Activated naive CD8-positive, alpha-beta T cell treated with anti-CD3 and anti-CD28 coated beads, Interleukin-2, amount 10 ng/mL, durations not matched to agents 7 days and 5 days (primary cell): ENCODE data around the gene SIVA1. TPM values are rescaled to one million over a fixed set of nuclear protein-coding genes. Genes with fewer than 3 reads are reported as not detected.

Experiments
- ATAC-seq: fragments of 150-1000 bp; cut with Tn5 transposase; one replicate; pipeline ENCODE4 v1.10.0; 2021; ENCODE audit warnings: low read depth, moderate library complexity
- POLR2A ChIA-PET: fragments of 350-600 bp; sonication (Branson Sonifier 250); formaldehyde crosslinking; loops from one replicate; lab custom pipeline; 2021; ENCODE audit warnings: antibody characterized with exemption; lab: Charles Lee
- DNase-seq: peaks from one replicate; pipeline ENCODE4 v3.0.0; 2021
- H3K27ac Mint-ChIP-seq: one replicate; pipeline ENCODE4 v1.8.0; 2022; ENCODE audit warnings: mild to moderate bottlenecking, mixed read lengths
- H3K27me3 Mint-ChIP-seq: one replicate; pipeline ENCODE4 v1.8.0; 2022; ENCODE audit warnings: mild to moderate bottlenecking, moderate library complexity, mixed read lengths
- H3K36me3 Mint-ChIP-seq: one replicate; pipeline ENCODE4 v1.8.0; 2021; ENCODE audit warnings: mild to moderate bottlenecking, mixed read lengths
- H3K4me1 Mint-ChIP-seq: one replicate; pipeline ENCODE4 v1.8.0; 2021; ENCODE audit warnings: mixed read lengths
- H3K4me3 Mint-ChIP-seq: one replicate; pipeline ENCODE4 v1.8.0; 2022; ENCODE audit warnings: mild to moderate bottlenecking, moderate library complexity, mixed read lengths
- H3K9me3 Mint-ChIP-seq: one replicate; pipeline ENCODE4 v1.8.0; 2021; ENCODE audit warnings: mixed read lengths
- total RNA-seq, 2 experiments: library from RNA; stranded (reverse); gene quantifications; one replicate each; pipeline ENCODE4 v1.2.3, GENCODE V29; 2021

The SIVA1 gene
- total RNA-seq, 2 experiments from 2014 or later: 110 to 126 TPM

DNA sequence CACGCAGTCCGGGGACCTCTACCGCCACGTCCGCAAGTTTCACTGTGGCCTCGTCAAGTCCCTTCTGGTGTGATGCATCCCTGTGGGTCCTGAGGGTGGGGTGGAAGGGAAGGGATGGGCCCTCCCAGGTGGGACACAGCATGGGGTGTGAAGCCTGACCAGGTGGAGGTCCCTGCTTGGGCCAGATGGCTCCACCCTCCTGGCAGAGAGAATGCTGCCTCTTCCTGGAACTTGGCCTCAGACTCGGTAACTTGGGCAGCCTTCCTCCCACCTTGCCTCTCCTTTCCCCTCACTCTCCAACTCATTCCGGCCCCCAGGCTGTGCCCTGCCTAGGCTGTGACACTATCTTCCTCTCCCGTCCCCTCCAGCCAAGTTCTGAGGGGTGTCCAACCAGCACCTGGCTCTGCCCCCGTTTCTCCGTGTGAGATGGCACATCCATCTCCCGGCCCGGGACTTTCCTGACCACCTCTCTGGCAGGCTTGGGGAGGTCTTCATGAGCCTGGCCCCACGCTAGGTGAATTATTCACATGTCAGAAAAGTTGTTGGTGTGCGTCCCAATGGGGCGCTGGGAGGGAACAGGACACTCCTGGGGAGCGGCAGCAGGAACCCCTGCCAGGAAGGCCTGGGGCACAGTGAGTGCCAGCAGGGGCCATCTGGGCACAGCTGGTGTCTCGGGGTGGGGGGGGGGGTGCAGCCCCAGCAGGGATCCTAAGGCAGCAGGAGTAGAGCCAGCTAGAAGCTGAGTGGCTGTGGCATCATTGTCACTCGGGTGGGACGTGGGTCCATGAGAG is 49.6 kb downstream of the SIVA1 start:
- POLR2A ChIA-PET: no interaction called here
- DNase-seq: no peak
- H3K27me3 Mint-ChIP-seq: peaks cover 5% of the 10 kb centered on the region
- H3K4me1 Mint-ChIP-seq: peaks cover 12% of the 10 kb centered on the region
- H3K4me3 Mint-ChIP-seq: peak overlapping the region; percentile 46
- ATAC-seq: no peak
- no peaks in the 10 kb centered on the region for H3K36me3 Mint-ChIP-seq
- peaks cover 1% of the 10 kb centered on the region for H3K9me3 Mint-ChIP-seq
- no peak overlapping the region for H3K27ac Mint-ChIP-seq

DNA sequence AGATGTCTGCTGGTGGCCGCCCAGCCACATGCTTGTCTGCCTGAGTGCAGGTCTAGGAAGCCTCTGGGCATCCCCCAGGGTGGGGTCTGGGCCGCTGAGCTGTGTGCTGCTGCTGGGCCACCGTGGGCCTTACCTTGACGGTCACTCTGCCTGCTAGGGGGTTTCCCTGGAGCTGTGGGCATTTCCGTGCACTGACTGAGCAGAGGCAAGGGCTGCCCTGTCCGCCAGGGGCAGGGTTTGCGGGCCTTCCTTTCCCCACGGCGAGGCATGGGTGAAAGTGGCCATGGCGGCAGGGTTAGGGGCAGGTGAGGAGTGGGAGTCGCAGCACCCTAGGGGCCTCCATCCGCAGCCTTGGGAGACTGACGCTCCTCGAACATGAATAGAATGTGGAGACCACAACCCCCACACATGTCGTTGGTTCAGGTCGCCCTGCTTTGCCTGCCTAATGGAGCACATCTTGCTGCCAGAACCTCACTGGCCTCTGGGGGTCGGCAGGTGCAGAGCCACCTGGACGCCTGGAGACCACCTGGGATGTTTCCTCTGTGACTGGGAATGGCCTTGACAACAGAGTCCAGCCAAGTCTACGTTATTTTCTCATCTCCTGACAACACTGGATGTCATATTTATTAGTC is 50.4 kb downstream of the SIVA1 start:
- peaks cover 4% of the 10 kb centered on the region for H3K27me3 Mint-ChIP-seq
- DNase-seq (no peak), ATAC-seq (no peak)
- H3K4me1 Mint-ChIP-seq: peaks cover 12% of the 10 kb centered on the region
- POLR2A ChIA-PET: interaction anchor here (0.6 to 1.8 kb wide), 2 partner anchors 9 to 46 kb away, joined by 3 to 4 read pairs; no protein-coding TSS in a partner anchor
- H3K4me3 Mint-ChIP-seq: no peak overlapping the region
- H3K9me3 Mint-ChIP-seq: peaks cover 1% of the 10 kb centered on the region
- no peaks in the 10 kb centered on the region for H3K36me3 Mint-ChIP-seq
- no peak overlapping the region for H3K27ac Mint-ChIP-seq

DNA sequence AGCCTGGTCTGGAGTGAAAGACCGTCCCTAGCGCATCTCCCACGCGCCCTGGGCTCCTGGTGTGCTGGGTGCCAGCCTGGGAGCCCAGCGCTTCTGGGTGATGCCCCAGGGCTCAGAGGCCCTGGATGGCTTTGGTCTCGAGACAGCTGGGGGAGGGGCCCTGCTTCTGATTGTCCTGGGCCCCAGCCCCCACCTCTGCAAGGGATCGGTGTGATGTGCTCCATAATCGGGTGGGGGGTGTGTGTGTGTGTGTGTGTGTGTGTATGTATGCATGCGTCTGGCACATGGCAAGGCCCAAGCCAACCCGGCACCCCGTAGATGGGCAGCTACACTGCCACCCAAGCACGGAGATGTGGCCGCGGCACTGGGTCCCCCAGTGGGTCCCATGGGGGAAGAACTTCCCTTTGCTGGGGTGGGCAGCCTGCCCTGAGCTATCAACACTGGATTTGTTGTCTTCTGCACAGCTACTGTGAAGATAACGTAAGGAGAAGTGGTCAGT is 51.0 kb downstream of the SIVA1 start:
- POLR2A ChIA-PET: interaction anchor here (0.6 to 1.8 kb wide), 2 partner anchors 9 to 47 kb away, joined by 3 to 4 read pairs; no protein-coding TSS in a partner anchor
- DNase-seq (no peak), ATAC-seq (no peak)
- no peaks in the 10 kb centered on the region for H3K36me3 Mint-ChIP-seq
- H3K9me3 Mint-ChIP-seq: peaks cover 1% of the 10 kb centered on the region
- H3K4me3 Mint-ChIP-seq: no peak overlapping the region
- H3K4me1 Mint-ChIP-seq: peaks cover 12% of the 10 kb centered on the region
- peaks cover 3% of the 10 kb centered on the region for H3K27me3 Mint-ChIP-seq
- no peak overlapping the region for H3K27ac Mint-ChIP-seq

DNA sequence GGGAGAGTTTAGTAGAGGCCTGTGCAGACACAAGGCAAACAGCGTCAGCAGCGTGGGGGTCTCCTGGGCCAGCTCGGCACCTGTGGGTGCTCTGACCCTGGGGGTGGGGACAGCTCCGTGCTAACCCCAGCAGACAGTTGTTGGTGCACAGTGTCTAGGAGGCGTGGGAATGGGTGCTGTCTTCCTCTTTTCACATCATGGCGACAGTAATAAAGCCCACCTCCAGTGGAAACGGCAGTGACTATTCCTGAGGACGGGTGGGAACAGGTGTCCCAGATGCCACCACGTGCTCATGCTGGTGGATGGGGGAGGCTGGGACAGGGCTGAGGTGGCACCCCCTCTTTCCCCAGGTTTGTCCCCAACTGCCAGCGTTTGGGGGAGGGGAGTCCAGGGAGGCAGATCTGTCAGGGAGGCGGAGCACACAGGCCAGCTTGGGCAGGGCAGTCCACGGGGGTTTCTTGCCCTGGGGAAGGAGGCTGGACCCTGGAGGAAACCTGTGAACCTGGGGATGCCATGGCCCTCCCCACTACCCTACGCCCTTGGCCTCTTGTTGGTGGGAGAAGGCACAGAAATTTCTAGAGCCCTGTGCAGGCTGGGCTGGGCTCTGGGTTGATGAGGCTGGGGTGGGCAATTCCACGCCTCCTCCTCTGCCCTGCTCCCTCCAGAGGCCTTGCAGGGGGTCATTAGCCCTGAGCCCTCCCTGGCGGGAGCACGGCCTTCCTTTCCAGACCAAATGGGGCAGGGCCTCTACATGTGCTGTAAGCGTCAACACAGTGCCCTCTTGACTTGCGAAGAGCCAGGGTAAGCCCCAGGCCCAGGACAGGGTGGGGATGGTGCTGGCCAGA is 51.8 kb downstream of the SIVA1 start:
- H3K27ac Mint-ChIP-seq: no peak overlapping the region
- H3K9me3 Mint-ChIP-seq: peaks cover 1% of the 10 kb centered on the region
- no peaks in the 10 kb centered on the region for H3K36me3 Mint-ChIP-seq
- no peak for ATAC-seq
- no peak overlapping the region for H3K4me3 Mint-ChIP-seq
- H3K4me1 Mint-ChIP-seq: peaks cover 8% of the 10 kb centered on the region
- POLR2A ChIA-PET: interaction anchor here (0.6 to 1.8 kb wide), 2 partner anchors 10 to 48 kb away, joined by 3 to 4 read pairs; no protein-coding TSS in a partner anchor
- DNase-seq: no peak
- peaks cover 2% of the 10 kb centered on the region for H3K27me3 Mint-ChIP-seq

DNA sequence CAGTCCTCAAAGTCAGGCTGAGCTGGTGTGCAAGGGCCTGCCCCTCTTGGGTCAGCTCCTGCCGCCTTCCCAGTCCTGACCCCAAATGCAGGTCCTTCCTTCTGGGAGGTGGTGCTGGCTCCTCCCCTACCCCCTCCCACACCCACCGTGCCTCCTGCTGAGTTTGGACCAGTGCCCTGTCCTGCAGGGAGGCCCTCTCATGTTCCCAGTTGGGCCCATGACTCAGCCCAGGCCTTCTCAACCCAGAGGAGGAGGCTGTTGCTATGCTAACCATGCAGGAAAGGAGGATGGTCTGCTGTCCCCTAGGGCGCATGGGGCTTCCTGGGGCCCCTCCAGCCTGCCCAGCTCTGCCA is 52.4 kb downstream of the SIVA1 start:
- H3K4me3 Mint-ChIP-seq: no peak overlapping the region
- H3K27me3 Mint-ChIP-seq: no peaks in the 10 kb centered on the region
- H3K4me1 Mint-ChIP-seq: peaks cover 7% of the 10 kb centered on the region
- peaks cover 1% of the 10 kb centered on the region for H3K9me3 Mint-ChIP-seq
- POLR2A ChIA-PET: no interaction called here
- DNase-seq: no peak
- H3K36me3 Mint-ChIP-seq: no peaks in the 10 kb centered on the region
- ATAC-seq: no peak
- no peak overlapping the region for H3K27ac Mint-ChIP-seq

DNA sequence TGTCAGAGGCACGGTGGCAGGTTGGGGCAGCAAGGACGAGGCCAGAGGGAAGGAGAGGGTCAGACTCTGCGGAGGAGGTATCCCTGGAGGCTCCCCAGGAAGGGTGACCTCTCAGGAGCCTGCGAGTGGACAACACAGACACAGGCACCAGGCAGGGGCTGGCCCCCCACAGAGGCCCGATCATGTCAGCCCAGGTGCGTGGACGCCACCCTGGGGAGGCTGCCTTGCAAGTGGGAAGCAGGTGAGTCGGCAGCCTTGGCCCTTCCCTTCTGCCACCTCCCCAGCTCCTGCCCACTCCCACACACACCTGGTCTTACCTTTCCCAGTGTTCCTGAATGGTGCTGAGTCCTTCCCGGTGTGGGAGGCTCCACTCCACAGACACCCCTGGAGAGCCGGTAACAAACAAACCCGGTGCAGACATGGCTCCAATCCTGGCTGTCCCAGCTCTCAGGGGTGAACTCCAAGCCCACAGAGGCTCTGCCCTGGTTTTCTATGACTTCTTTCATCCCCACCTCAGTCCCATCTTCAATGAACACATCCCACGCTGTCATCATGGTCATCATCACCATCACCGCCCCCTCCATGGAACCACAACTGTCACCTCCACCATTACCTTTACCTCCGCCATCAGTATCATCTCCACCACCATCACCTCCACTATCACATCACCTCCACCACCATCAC is 53.1 kb downstream of the SIVA1 start:
- Mint-ChIP-seq H3K27me3 (no peaks in the 10 kb centered on the region), H3K27ac (peak overlapping the region; percentile 4), H3K4me3 (no peak overlapping the region), H3K4me1 (peaks cover 7% of the 10 kb centered on the region), H3K9me3 (peaks cover 1% of the 10 kb centered on the region), H3K36me3 (no peaks in the 10 kb centered on the region)
- DNase-seq (no peak), ATAC-seq (no peak)
- POLR2A ChIA-PET: no interaction called here

DNA sequence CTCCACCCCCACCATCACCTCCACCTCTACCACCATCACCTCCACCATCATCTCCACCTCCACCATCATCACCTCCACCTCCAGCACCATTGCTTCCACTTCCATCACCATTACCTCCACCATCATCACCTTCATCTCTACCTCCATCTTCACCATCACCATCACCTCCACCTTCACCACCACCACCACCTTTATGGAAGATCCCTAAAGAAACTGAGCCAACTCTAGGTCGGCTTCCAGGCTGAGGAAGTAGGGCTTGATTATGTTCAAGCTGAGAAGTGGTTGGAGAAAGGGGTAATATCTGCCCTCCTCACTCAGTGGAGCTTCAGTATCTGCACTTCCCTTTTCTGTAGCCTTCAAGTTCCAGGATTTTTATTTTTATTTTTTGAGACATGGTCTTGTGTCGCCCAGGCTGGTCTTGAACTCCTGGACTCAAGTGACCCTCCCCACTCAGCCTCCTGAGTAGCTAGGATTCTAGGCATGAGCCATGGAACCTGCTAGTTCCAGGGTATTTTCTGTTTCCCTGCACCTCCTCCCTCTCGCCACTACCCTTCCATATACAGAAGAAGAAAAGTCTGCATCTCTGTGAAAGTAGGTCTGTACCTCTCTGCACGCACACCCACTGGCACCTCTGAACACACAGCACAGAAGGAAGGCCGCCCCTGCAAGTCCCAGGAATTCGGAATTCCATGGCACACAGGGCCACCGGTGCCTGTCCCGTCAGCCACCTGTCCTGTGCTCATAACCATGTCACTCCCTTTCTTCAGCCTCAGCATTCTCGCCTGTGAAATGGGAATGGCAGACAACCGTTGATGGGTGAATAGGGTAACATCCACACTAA is 53.9 kb downstream of the SIVA1 start:
- Mint-ChIP-seq H3K27ac (peak overlapping the region; percentile 4), H3K4me3 (no peak overlapping the region), H3K9me3 (peaks cover 1% of the 10 kb centered on the region)

DNA sequence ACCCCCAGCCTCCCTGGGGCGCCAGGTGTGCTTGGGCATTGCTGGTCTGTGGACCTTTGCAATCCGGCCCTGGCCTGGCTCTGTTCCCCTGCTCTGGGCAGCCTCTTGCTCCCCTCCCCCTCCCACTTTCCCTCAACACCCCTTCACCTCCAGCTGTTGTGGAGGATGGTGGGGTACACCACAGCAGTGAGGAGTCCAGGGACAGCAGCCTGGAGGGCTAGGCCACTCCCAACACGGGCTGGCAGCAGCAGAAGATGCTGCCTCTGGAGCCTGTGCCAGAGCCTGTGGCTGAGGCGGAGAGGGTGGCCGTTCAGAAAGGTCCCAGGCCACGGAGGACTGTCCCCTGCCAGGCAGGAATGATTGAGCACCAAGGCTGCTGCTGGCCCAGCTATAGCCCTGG is 55.5 kb downstream of the SIVA1 start:
- Mint-ChIP-seq H3K9me3 (peaks cover 1% of the 10 kb centered on the region), H3K27me3 (no peaks in the 10 kb centered on the region), H3K4me3 (no peak overlapping the region), H3K4me1 (peaks cover 1% of the 10 kb centered on the region), H3K36me3 (peaks cover 1% of the 10 kb centered on the region), H3K27ac (no peak overlapping the region)
- POLR2A ChIA-PET: no interaction called here
- DNase-seq: no peak
- no peak for ATAC-seq

More for the DNA sequence above, 53.9 kb downstream of the SIVA1 start:
- Mint-ChIP-seq H3K36me3 (no peaks in the 10 kb centered on the region), H3K27me3 (no peaks in the 10 kb centered on the region), H3K4me1 (peaks cover 3% of the 10 kb centered on the region)
- POLR2A ChIA-PET: no interaction called here
- DNase-seq (no peak), ATAC-seq (no peak)

Other genes with a start within 250 kb of the SIVA1 start
- not detected for gene C14orf180, start 173.4 kb upstream of the SIVA1 start, total RNA-seq
- gene TMEM179, start 148.4 kb upstream of the SIVA1 start, total RNA-seq: not detected
- gene INF2, start 63.5 kb upstream of the SIVA1 start, total RNA-seq: 100 to 1,000 TPM; 107 to 110 TPM
- gene ADSS1, start 28.9 kb upstream of the SIVA1 start, total RNA-seq: 1 to 10 TPM; 2.4 to 2.8 TPM
- gene AKT1, start 42.6 kb downstream of the SIVA1 start, total RNA-seq: 100 to 1,000 TPM; 178 to 181 TPM
- gene ZBTB42, start 48.0 kb downstream of the SIVA1 start, total RNA-seq: 1 to 10 TPM; 6.7 to 6.9 TPM
- 1 to 10 TPM; 5.7 to 6.3 TPM for gene CEP170B, start 112.1 kb downstream of the SIVA1 start, total RNA-seq
- gene PLD4, start 171.7 kb downstream of the SIVA1 start, total RNA-seq: under 1 TPM in 1 of 2 experiments, not detected in 1; 0.06 TPM
- gene AHNAK2, start 225.2 kb downstream of the SIVA1 start, total RNA-seq: under 1 TPM; 0.06 TPM
- 1 to 10 TPM; 1.2 TPM for gene CLBA1, start 232.6 kb downstream of the SIVA1 start, total RNA-seq